ENCODE data around the gene RAB34. TPM values are rescaled to one million over a fixed set of nuclear protein-coding genes. Genes with fewer than 3 reads are reported as not detected.

Gene RAB34
- total RNA-seq, 2 donors from 2014 or later = 4.1 to 22.4 TPM

DNA sequence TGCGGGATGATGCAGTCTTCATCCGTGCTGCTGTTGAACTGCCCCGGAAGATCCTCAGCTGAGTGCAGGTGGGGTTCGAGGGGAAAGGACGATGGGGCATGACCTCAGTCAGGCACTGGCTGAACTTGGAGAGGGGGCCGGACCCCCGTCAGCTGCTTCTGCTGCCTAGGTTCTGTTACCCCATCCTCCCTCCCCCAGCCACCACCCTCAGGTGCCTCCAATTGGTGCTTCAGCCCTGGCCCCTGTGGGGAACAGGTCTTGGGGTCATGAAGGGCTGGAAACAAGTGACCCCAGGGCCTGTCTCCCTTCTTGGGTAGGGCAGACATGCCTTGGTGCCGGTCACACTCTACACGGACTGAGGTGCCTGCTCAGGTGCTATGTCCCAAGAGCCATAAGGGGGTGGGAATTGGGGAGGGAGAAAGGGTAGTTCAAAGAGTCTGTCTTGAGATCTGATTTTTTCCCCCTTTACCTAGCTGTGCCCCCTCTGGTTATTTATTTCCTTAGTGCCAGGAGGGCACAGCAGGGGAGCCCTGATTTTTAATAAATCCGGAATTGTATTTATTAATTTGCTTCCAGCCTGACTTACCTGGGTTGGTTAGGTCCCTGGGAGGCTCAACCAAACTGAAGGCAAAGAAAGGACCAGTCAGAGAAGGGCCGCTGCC lies 32.0 kb upstream of the RAB34 start:
- Mint-ChIP-seq H3K4me3 (peak overlapping the region; percentile 82), H3K27me3 (no peaks in the 10 kb centered on the region), H3K9me3 (no peaks in the 10 kb centered on the region), H3K27ac (no peak overlapping the region), H3K4me1 (peaks cover 8% of the 10 kb centered on the region), H3K36me3 (ENCODE audit: low read depth) (peaks cover 83% of the 10 kb centered on the region)
- peak; percentile 3 for ATAC-seq (replicated peaks)

DNA sequence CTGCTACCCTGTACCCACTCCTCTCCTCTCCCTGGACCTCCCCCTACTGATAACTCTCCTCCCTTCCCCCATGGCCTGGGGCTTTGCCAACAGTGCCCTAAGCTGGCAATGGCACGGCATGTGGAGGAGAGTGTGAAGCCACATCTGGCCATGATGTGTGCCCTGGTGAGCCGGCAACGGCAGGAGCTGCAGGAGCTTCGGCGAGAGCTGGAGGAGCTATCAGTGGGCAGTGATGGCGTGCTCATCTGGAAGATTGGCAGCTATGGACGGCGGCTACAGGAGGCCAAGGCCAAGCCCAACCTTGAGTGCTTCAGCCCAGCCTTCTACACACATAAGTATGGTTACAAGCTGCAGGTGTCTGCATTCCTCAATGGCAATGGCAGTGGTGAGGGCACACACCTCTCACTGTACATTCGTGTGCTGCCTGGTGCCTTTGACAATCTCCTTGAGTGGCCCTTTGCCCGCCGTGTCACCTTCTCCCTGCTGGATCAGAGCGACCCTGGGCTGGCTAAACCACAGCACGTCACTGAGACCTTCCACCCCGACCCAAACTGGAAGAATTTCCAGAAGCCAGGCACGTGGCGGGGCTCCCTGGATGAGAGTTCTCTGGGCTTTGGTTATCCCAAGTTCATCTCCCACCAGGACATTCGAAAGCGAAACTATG lies 31.3 kb upstream of the RAB34 start:
- H3K4me3 Mint-ChIP-seq = peak overlapping the region; percentile 82
- H3K27me3 Mint-ChIP-seq = no peaks in the 10 kb centered on the region
- H3K36me3 Mint-ChIP-seq (ENCODE audit: low read depth) = peaks cover 87% of the 10 kb centered on the region
- no peaks in the 10 kb centered on the region for H3K9me3 Mint-ChIP-seq
- no peak for ATAC-seq (replicated peaks)
- peak overlapping the region; percentile 66 for H3K27ac Mint-ChIP-seq
- peaks cover 8% of the 10 kb centered on the region for H3K4me1 Mint-ChIP-seq

DNA sequence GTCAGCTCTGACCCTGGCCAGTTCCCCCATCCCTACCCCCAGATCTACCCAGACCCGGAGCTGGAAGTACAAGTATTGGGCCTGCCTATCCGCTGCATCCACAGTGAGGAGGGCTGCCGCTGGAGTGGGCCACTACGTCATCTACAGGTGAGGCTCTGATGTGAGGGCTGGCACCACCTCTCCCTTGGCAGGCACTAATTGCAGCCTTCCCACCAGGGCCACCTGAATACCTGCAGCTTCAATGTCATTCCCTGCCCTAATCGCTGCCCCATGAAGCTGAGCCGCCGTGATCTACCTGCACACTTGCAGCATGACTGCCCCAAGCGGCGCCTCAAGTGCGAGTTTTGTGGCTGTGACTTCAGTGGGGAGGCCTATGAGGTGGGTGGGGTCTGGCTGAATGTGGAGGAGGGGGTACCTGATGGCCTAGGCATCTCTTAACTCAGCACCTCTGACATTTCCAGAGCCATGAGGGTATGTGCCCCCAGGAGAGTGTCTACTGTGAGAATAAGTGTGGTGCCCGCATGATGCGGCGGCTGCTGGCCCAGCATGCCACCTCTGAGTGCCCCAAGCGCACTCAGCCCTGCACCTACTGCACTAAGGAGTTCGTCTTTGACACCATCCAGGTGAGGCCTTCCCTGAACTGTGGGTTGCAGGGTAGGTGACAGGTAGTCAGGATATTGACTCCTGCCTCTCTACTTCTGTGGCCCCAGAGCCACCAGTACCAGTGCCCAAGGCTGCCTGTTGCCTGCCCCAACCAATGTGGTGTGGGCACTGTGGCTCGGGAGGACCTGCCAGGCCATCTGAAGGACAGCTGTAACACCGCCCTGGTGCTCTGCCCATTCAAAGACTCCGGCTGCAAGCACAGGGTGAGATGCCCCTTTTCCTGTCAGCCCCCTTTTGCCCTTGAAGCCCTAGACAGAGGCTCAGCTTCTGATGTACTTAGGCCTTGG lies 30.4 kb upstream of the RAB34 start:
- H3K4me1 Mint-ChIP-seq = peaks cover 8% of the 10 kb centered on the region
- ATAC-seq (replicated peaks) = no peak
- peak overlapping the region; percentile 66 for H3K27ac Mint-ChIP-seq
- no peaks in the 10 kb centered on the region for H3K27me3 Mint-ChIP-seq
- H3K9me3 Mint-ChIP-seq = no peaks in the 10 kb centered on the region
- peak overlapping the region; percentile 82 for H3K4me3 Mint-ChIP-seq
- peaks cover 87% of the 10 kb centered on the region for H3K36me3 Mint-ChIP-seq (ENCODE audit: low read depth)

DNA sequence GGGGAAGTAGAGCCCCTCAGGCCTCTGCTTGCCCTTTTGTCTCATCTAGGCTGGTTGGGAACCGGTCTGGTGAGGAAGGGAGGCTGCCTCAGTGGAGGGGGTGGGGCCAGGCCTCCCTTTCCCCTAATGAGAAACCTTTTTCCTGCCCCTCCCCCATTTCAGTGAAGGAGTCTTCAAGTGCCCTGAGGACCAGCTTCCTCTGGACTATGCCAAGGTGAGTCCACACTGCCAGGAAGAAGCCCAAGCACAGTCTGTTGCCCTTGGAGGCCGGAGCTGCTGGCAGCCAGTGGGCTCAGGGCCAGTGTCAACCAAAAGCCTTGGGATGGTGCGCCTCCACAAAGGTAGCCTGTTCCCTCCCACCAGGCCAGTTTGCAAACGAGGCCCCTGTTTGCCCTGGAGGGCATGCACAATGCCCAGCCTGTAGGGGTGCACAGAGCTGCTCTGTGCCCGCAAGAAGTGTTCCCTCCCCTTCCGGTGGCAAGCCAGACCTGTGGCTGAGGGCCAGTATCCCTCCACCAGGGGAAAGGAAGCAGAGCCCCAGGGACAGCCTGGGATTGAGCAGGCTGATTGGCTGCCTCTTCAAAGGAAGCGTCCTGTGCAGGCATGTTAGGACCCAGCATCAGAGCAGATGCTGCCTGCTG lies 29.5 kb upstream of the RAB34 start:
- H3K27me3 Mint-ChIP-seq = no peaks in the 10 kb centered on the region
- H3K9me3 Mint-ChIP-seq = no peaks in the 10 kb centered on the region
- ATAC-seq (replicated peaks) = no peak
- H3K27ac Mint-ChIP-seq = peak overlapping the region; percentile 87
- peaks cover 8% of the 10 kb centered on the region for H3K4me1 Mint-ChIP-seq
- peak overlapping the region; percentile 82 for H3K4me3 Mint-ChIP-seq
- H3K36me3 Mint-ChIP-seq (ENCODE audit: low read depth) = peaks cover 79% of the 10 kb centered on the region

DNA sequence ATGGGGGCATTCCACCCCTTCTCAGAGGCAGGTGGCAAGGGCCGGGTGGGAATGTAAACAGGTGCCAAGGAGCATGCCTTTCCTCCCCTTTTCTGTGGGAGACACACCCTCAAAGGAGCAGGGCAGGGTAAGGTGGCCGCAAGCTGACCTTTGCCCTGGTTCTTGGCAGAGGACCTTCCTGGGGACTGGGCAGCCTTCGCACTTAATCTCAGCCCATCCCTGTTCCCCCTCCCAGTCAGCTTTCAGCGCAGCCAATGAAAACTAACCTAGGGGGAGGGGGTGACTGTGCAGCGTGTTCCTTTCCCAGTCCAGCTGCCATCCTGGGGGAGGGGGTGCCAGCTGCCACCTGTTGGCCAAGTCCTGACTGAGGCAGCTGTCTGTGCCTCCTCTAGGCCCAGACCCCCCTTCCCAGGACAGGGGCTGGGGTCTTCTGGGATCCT lies 29.0 kb upstream of the RAB34 start:
- H3K4me1 Mint-ChIP-seq = peaks cover 8% of the 10 kb centered on the region
- H3K9me3 Mint-ChIP-seq = no peaks in the 10 kb centered on the region
- H3K27ac Mint-ChIP-seq = peak overlapping the region; percentile 87
- peak overlapping the region; percentile 82 for H3K4me3 Mint-ChIP-seq
- H3K36me3 Mint-ChIP-seq (ENCODE audit: low read depth) = peaks cover 74% of the 10 kb centered on the region
- no peak for ATAC-seq (replicated peaks)
- H3K27me3 Mint-ChIP-seq = no peaks in the 10 kb centered on the region

DNA sequence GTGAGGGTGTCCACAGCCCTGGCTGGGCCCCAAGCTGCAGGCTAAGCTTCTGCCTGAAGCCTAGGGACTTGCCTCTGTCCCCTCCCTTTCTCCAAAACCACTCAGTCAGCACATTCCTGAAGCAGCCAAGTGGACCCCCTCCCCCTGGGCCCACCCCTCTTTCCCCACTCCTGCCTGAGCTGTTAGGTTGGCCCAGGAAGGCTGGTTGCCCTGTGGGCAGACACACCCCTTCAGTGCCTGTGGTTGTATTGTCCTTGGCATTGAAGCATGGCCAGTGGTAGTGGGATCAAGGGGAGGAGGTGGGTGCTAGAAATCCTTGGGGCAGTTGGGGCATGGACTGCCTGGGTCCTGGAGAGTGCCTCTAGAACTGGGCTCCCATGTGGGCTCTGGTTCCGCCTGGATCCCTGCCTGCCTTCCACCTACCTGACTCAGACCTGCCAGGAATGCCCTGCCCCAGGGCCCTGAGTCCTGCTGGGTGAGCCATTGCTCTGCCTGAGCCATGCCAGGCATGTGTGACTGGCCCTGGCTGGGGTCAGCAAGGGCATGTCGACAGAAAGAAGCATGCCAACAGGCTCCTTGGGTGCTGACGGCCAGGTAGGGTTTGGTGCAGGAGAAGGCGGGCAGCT lies 28.2 kb upstream of the RAB34 start:
- Mint-ChIP-seq H3K36me3 (ENCODE audit: low read depth) (peaks cover 66% of the 10 kb centered on the region), H3K9me3 (no peaks in the 10 kb centered on the region), H3K4me3 (peak overlapping the region; percentile 82), H3K27me3 (no peaks in the 10 kb centered on the region), H3K27ac (peak overlapping the region; percentile 87), H3K4me1 (peaks cover 8% of the 10 kb centered on the region)
- ATAC-seq (replicated peaks) = no peak

DNA sequence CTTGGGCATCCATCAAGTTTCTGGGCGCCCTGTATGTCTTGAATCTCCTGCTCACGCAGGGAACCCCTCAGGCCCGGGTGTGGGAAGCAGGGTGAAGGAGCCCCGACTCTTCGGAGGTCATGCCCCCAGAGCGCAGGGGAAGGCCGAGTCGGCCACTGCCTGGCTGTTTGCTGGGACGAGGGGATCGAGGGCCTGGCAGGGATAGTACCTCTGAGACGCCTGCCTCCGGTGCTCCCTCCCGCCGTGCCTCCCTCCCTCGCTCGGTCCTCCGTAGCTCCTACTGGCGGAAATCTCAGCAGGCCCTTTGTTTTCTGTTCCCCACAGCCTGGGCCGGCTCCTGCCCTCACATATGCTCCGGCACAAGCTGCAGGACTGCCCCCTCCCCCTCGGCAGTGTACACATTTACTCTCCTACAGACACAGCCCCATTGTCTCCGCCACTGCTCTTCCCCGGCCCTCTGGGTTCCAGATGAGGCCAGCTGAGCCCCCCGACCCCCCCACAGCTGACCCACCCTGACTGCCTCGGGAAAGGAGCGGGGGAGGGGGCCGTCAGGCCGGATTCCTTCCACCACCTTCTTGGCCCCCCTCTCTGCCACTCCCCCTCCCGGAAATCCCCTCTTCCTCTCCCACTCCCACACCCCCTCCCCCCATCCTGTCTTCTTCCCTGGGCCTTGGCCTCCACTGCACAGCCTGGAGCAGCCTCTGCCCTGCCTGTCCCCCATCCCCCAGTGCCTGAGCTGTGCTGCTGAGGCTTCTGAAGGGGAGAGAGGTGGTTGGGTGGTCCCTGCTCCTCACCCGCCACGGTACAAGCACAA lies 27.5 kb upstream of the RAB34 start:
- Mint-ChIP-seq H3K36me3 (ENCODE audit: low read depth) (peaks cover 59% of the 10 kb centered on the region), H3K9me3 (no peaks in the 10 kb centered on the region), H3K4me3 (peak overlapping the region; percentile 82), H3K4me1 (peaks cover 8% of the 10 kb centered on the region), H3K27me3 (no peaks in the 10 kb centered on the region), H3K27ac (peak overlapping the region; percentile 87)
- peak; percentile 1 for ATAC-seq (replicated peaks)

DNA sequence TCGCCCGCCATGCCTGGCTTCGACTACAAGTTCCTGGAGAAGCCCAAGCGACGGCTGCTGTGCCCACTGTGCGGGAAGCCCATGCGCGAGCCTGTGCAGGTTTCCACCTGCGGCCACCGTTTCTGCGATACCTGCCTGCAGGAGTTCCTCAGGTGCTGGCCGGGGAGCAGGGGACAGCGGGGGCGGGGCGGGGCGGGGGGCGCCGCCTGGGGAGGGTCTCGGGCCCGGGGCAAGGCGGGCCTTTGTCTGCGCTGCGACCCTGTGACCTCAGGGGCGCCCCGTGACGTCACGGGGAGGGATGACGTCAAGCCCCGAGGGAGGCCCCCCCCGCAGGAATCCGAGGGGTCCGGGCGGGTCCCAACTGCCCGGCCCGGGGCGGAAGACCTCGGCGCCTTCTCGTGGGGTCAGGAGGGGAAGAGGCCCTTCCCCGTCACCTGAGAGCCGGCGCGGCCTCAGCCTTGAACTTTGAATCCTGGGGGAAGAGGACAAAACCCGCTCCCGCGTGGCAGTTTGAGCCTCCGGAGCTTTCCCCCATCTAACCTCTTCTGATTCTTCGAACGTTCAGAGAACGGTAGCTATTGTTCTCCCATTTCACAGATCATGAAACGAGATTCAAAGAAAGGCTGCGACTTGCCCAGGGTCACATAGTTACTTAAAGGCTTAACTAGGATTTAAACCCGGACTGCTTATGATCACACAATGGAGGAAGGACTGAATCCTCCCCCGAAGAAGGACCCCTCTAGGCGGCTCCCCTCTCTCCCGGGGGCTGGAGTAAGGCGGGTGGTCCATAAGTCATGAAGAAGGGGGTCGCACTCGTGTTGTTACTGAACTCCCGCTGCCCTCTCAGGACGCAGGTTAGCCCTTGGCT lies 26.7 kb upstream of the RAB34 start:
- Mint-ChIP-seq H3K4me1 (peaks cover 8% of the 10 kb centered on the region), H3K4me3 (peak overlapping the region; percentile 82), H3K27me3 (no peaks in the 10 kb centered on the region), H3K36me3 (ENCODE audit: low read depth) (peaks cover 51% of the 10 kb centered on the region), H3K27ac (peak overlapping the region; percentile 87), H3K9me3 (no peaks in the 10 kb centered on the region)
- peak; percentile 44 for ATAC-seq (replicated peaks)

DNA sequence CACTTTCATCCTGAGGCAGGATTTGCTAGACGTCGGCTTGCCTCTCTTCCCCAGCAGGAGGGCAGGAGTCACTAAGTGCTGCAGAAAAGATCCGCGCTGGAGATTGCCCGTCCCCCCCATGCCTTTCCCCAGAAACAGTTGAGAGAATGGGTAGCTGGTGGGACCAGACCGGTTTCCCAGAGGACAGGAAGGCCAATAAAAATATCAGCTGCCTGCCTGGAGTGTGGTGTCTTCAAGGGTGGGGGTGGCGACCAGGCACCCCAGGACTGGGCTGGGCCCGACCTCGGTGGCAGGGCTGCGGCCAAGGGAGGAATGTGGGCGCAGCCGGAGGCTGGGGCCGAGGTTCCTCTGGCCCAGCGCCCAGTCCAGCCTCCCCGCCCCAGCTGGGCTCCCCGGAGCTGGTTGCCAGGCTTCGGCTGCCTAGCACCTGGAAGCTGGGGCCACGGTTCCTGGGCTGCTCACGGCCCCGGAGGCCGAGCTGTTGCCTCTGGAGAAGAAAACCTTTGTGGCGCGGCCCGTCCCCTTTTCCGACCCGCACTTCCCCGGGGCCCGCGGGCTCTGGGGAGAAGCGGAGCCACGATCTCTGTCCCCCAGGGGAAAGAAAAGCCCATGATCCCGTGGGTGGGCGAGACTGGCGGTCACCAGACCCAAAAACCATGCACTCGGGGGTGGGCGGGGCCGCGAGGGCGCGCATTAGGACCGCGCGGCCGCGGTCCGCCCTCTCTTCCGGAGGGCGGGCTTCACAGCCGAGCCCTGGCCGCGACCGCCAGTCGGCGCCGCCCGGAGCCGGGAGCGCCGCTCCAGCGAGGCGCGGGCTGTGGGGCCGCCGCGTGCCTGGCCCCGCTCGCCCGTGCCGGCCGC lies 25.8 kb upstream of the RAB34 start, which contains the start of gene TRAF4:
Gene TRAF4 (plus strand): TSS at position 769 of the 861 bp plus-strand sequence. CDS start 102 bp downstream, outside the sequence.
- peak within 1 kb of the TSS; percentile 87 for H3K27ac Mint-ChIP-seq
- ATAC-seq (replicated peaks) = peak; percentile 92
- H3K4me3 Mint-ChIP-seq = peak within 1 kb of the TSS; percentile 82
- no peaks in the 10 kb centered on the region for H3K27me3 Mint-ChIP-seq
- peaks cover 42% of the 10 kb centered on the region for H3K36me3 Mint-ChIP-seq (ENCODE audit: low read depth)
- H3K9me3 Mint-ChIP-seq = no peaks in the 10 kb centered on the region
- H3K4me1 Mint-ChIP-seq = peaks cover 7% of the 10 kb centered on the region

DNA sequence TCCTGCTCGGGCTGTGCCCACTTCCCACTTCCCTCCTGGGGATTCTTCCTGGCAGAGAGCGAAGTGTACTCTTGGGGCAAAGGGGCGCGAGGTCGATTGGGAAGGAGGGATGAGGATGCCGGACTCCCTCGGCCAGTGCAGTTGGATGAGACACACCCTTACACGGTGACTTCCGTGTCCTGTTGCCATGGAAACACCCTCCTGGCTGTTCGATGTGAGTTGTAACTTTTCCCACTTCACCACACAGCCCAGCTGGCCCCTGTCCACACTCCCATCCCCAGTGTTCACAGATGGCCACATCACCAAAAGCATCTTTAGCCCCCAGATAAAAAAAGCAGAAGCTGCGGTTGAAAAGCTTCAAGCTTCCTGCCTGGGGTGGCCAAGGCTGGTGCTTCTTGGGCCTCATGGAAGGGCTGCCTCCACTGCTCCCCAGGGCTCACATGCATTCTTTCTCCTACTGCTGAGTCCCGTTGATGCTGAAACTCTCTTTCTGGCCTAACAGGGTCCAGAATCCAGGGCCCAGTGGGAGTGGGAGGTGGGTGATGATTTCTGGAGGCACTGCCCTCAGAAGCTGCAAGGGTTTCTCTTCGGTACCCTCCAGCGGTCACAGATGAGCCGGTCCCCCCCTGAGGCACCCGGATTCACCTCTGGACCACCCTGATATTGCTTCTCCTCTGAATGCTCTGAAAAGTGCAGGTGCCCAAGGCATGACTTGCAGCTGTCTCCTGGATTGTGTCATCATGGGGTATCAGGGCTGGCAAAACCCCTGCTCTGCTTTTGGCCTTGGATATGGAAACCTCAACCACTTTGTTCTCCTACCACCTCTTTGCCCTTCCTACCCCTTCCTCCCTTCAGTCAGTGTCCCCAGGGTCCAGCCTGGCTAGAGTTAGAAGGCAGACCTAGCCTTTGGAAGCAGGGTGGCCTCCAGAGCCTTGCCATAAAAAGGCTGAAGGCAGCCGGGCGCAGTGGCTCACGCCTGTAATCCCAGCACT lies 24.0 kb upstream of the RAB34 start:
- ATAC-seq (replicated peaks) = no peak
- H3K27ac Mint-ChIP-seq = no peak overlapping the region
- H3K4me1 Mint-ChIP-seq = peaks cover 12% of the 10 kb centered on the region
- H3K9me3 Mint-ChIP-seq = no peaks in the 10 kb centered on the region
- H3K4me3 Mint-ChIP-seq = peak overlapping the region; percentile 79
- H3K36me3 Mint-ChIP-seq (ENCODE audit: low read depth) = peaks cover 24% of the 10 kb centered on the region
- no peaks in the 10 kb centered on the region for H3K27me3 Mint-ChIP-seq

All from activated T-helper 17 cell treated with anti-CD3 and anti-CD28 coated beads, Interleukin-2, amount 50 U/mL, for 72 hours (primary cell).